ENCODE results near the gene EPS8L3.
"Not testable (repeated sequence)": the region's sequence is repeated elsewhere in the genome, so short reads cannot be mapped to it uniquely, and the experiment has no call there.

The EPS8L3 gene

GRCh38 chr1:109763646-109764415 lies at the start of gene EPS8L3:
EPS8L3 (minus strand) TSS chr1:109763923; CDS start chr1:109761749, 2,174 bp downstream.
- no peak for DNase-seq

- DNase-seq: no peak
Observed at GRCh38 chr1:109812691-109813393, 49.1 kb upstream of the EPS8L3 start.

- no peak for DNase-seq
Observed at GRCh38 chr1:109808703-109809102, 45.0 kb upstream of the EPS8L3 start.

GRCh38 chr1:109807822-109808680 lies 44.3 kb upstream of the EPS8L3 start:
- no peak for DNase-seq

GRCh38 chr1:109807402-109807801 lies 43.7 kb upstream of the EPS8L3 start:
- no peak for DNase-seq

- DNase-seq: no peak
Observed at GRCh38 chr1:109806733-109807400, 43.1 kb upstream of the EPS8L3 start.

- peak; percentile 52 for DNase-seq
Observed at GRCh38 chr1:109805486-109806165, 41.9 kb upstream of the EPS8L3 start.

- no peak for DNase-seq
Observed at GRCh38 chr1:109804660-109805059, 40.9 kb upstream of the EPS8L3 start.

- DNase-seq: no peak
Observed at GRCh38 chr1:109803901-109804331, 40.2 kb upstream of the EPS8L3 start.

- no peak for DNase-seq
Observed at GRCh38 chr1:109802901-109803561, 39.3 kb upstream of the EPS8L3 start.

GRCh38 chr1:109802136-109802900 lies 38.6 kb upstream of the EPS8L3 start:
- no peak for DNase-seq

- DNase-seq: no peak
Observed at GRCh38 chr1:109801791-109802135, 38.0 kb upstream of the EPS8L3 start.

GRCh38 chr1:109800291-109800690 lies 36.6 kb upstream of the EPS8L3 start:
- DNase-seq: no peak

- no peak for DNase-seq
Observed at GRCh38 chr1:109799445-109799844, 35.7 kb upstream of the EPS8L3 start.

GRCh38 chr1:109797303-109797595 lies 33.5 kb upstream of the EPS8L3 start:
- not testable (repeated sequence) for DNase-seq

- DNase-seq: no peak
Observed at GRCh38 chr1:109796484-109797302, 33.0 kb upstream of the EPS8L3 start.

GRCh38 chr1:109794319-109795132 lies 30.8 kb upstream of the EPS8L3 start:
- no peak for DNase-seq

- peak; percentile 92 for DNase-seq
Observed at GRCh38 chr1:109793486-109794318, 30.0 kb upstream of the EPS8L3 start.
